ENCODE results near the gene FBXO7.

DNA sequence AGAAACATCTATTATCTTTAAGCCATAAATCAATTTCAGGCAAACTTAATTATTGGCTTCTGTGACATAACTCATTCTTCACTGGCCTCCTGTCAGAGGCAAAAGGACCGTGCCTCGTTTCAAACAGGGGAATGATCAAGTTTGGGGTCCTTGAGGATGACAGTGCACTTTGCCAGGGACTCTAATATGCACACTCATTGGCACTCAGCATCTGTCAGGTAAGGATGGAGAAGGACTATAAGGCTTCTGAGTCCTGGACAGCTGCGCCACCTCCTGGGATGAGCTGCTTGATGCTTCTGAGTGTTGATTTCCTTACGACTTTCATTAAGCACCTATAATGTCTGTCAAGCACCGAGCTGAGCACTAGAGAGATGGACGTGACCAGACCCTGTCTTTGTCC, 30.5 kb upstream of the FBXO7 start:
- TF ChIP-seq POLR2AphosphoS5 (IDR thresholded peaks at IDR 0.05; ENCODE audit: low read depth, low read length): no peak
- no peak for TF ChIP-seq TAF1 (IDR thresholded peaks at IDR 0.05; ENCODE audit: borderline replicate concordance, low read depth, low read length)
